GM15510 (cell line): ENCODE data around the gene PPDPF.

ENCODE experiments used
- POLR2A ChIP-seq: IDR thresholded peaks from 3 replicates; pipeline ENCODE4 v1.6.1; 2011; ENCODE audit warnings: borderline replicate concordance; ENCODE audit not compliant: insufficient read length; ENCODE audit errors: extremely low read depth

The PPDPF gene

GRCh38 chr20:63484236-63484635 lies 36.3 kb upstream of the PPDPF start:
- TF ChIP-seq POLR2A, result no peak

DNA sequence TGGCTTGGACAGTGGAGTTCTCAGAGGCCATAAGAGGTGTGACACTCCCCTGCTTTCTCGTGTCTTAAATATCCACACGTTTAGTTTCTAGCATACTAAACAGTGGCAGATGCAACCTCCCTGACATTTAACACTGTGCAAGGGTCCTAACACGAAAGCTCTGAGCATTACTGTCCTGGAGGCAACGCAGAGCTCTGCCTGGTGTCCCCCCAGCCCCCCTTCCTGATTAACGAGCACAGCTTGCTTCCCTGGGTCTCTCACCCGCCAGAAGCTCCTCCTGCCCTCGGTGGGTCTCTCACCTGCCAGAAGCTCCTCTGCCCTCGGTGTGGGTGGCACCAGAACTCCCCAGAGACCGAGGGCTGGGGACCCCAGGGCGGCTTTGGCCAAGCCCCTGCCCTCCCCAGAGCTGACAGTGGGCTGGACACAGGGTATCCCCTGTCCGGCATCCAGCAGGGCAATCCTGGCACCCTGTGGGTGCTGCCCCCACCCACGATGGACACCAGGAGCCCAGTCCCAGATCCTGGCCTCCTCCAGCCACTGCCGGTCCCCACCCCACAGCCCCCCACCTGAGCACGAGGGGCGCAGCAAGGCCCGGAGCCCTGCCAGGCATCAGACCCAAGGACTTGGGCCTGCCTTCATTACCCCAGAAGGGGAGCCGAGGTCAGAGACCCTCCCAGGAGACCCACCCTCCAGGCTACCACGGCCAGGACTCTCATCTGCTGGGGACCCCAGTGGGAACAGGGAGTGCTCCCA lies 35.7 kb upstream of the PPDPF start:
- TF ChIP-seq POLR2A, result no peak

GRCh38 chr20:63486300-63486855 lies 34.2 kb upstream of the PPDPF start:
- TF ChIP-seq POLR2A, result no peak

DNA sequence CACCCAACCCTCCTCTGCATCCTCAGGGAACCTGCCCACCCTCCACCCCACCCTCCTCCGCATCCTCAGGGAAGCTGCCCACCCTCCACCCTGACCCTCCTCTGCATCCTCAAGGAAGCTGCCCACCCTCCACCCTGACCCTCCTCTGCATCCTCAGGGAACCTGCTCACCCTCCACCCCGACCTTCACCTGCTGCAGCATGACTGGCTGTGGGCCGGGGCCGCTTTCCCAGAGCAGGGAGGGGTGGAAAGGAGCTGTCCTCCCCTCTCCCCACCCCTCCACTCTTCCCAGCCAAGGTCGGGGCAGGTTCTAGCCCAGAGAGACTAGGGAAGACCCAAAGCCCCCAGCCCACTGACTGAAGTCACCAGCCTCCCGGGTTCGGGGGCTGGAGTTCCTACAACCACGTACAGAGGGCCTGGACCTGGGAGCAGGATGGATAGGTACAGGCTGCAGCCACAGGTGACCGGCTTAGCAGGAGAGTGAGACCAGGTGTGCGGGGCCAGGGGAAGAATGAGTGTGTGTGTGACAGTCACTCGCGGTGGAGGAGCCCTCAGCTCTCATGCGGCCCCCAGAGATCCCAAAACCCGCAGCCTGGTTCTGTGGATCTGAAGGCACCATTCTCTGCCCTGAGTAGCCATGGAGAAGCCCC lies 33.3 kb upstream of the PPDPF start:
- no peak for TF ChIP-seq POLR2A

DNA sequence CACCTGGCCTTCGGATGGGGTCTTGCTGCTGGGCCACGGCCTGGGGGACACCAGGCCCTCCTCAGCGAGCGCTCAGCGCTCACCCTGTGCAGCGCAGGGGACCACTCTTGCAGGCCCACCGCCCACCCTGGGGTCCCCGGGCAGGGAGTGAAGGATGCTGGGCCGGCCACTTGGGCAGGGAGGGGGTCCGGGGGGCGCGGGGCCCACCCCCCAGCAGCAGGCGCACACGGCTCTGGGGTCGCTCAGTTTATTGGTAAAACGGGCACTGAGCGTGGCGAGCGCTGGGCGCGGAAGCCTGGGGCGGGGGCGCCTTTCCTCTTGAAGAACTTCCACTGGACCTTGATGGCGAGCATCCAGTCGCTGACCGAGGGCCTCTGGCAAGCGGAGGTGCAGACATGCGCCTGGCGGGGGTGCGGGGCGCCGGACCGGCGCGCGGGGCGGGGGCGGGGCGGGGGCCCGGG lies 32.8 kb upstream of the PPDPF start:
- no peak for TF ChIP-seq POLR2A

DNA sequence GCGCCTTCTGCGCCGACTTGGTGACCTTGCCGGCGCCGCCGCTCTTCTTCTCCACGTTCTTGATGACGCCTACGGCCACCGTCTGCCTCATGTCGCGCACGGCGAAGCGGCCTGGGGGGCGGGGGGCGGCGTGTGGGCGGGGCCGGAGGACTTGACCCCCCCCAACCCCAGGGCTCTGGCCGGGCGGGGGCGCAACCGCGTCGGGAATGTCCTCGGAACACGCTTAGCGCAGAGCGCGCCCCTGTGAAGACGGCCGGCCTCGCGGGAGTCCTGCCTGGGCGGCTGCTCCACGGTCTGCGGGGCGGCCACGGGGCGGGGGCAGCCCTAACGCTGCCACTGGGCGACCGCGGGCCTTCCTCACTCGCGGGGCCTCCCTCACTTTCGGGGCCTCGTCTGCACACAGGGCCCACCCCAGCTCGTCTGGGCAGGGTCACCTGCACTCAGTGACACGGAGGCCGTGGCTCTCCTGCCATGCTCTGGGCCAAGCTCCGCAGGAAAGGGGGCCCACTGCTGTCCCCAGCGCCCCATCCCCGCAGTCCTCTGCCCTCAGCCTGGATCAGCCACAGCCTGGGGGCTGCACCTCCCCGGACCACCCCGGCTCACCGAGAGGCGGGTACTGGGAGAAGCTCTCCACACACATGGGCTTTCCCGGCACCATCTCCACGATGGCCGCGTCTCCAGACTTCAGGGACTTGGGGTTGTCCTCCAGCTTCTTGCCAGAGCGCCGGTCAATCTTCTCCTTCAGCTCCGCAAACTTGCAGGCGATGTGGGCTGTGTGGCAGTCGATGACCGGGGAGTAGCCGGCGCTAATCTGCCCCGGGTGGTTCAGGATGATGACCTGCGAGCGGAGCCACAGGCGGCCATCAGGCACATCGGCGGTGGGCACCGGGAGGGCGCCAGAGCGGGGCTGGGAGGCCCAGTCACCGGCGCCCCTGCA lies 32.0 kb upstream of the PPDPF start:
- no peak for TF ChIP-seq POLR2A

- no peak for TF ChIP-seq POLR2A
These were observed 30.1 kb upstream of the PPDPF start for GRCh38 chr20:63490416-63490815.

- TF ChIP-seq POLR2A, result no peak
These were observed 29.5 kb upstream of the PPDPF start for GRCh38 chr20:63491078-63491477.

GRCh38 chr20:63491635-63492230 lies 28.8 kb upstream of the PPDPF start:
- TF ChIP-seq POLR2A, result no peak

GRCh38 chr20:63492518-63492917 lies 28.0 kb upstream of the PPDPF start:
- no peak for TF ChIP-seq POLR2A

DNA sequence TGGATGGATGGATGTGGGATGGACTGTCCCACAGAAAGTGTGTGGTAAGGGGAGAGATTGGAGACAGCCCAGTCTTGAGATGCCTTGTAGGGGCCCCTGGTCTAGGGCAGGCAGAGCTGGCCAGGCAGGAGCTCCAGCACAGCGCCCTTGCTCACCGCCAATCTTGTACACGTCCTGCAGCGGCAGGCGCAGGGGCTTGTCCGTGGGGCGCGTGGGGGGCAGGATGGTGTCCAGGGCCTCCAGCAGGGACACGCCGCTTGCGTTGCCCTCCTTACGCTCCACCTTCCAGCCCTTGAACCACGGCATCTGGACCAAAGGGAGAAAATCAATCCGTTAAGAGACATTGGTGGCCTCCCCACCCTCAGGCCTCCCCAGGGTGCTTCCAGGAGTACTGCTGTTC lies 27.6 kb upstream of the PPDPF start:
- no peak for TF ChIP-seq POLR2A

- TF ChIP-seq POLR2A, result no peak
These were observed 27.0 kb upstream of the PPDPF start for GRCh38 chr20:63493563-63494020.

DNA sequence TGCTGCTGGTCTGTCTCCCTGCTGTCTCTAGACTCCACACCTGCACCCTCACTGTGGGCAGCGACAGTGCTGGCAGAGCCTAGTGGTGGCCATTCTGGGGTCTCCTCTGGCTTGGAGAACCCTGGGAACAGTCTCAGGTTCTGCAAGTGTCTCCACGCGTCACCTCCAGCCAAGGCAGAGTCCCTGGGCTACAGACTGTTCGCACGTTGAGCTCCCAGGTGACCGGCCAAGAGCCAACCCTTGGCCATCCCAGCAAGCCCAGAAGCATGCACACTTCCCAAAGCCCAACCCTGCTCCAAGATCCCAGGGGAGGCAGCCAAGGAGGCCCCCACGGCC lies 26.5 kb upstream of the PPDPF start:
- TF ChIP-seq POLR2A, result no peak

GRCh38 chr20:63494420-63495166 lies 26.0 kb upstream of the PPDPF start:
- no peak for TF ChIP-seq POLR2A

GRCh38 chr20:63495167-63495720 lies 25.3 kb upstream of the PPDPF start:
- no peak for TF ChIP-seq POLR2A
